ENCODE results near the gene CBX1. TPM values are rescaled to one million over a fixed set of nuclear protein-coding genes. Genes with fewer than 3 reads are reported as not detected.

CBX1 gene
- total RNA-seq, 1 experiment from 2014 or later: 77.3 TPM

GRCh38 chr17:48123776-48124388 is 22.6 kb upstream of the CBX1 start:
- Mint-ChIP-seq H3K4me1 (ENCODE audit: insufficient read depth, unreplicated experiment) (peaks cover 13% of the 10 kb centered on the region), H3K27ac (ENCODE audit: low read depth, unreplicated experiment) (no peak overlapping the region), H3K9me3 (ENCODE audit: unreplicated experiment) (no peaks in the 10 kb centered on the region), H3K36me3 (ENCODE audit: insufficient read depth, unreplicated experiment) (peaks cover 44% of the 10 kb centered on the region), H3K27me3 (ENCODE audit: insufficient read depth, unreplicated experiment) (no peaks in the 10 kb centered on the region), H3K4me3 (ENCODE audit: unreplicated experiment) (no peak overlapping the region)
- TF ChIP-seq CTCF (IDR thresholded peaks at IDR 0.05; ENCODE audit: unreplicated experiment): no peak
- ChIA-PET CTCF (interaction anchor here (0.5 to 2.1 kb wide), 8 partner anchors 10 to 177 kb away, joined by 3 to 12 read pairs (median 4); no protein-coding TSS in a partner anchor), POLR2A (interaction anchor here (0.5 to 2.8 kb wide), 5 partner anchors 9 to 276 kb away, joined by 3 to 19 read pairs (median 3); partner anchors contain the start of gene SNX11)
- no peak for DNase-seq (ENCODE audit: unreplicated experiment)
- intact Hi-C loops (cut with micrococcal nuclease): no loop called here
- BruUV-seq (replicated peaks): no TSS peak

- H3K4me1 Mint-ChIP-seq (ENCODE audit: insufficient read depth, unreplicated experiment): peaks cover 13% of the 10 kb centered on the region
- intact Hi-C loops (cut with micrococcal nuclease): no loop called here
- no peaks in the 10 kb centered on the region for H3K27me3 Mint-ChIP-seq (ENCODE audit: insufficient read depth, unreplicated experiment)
- H3K4me3 Mint-ChIP-seq (ENCODE audit: unreplicated experiment): no peak overlapping the region
- BruUV-seq (replicated peaks): no TSS peak
- peaks cover 52% of the 10 kb centered on the region for H3K36me3 Mint-ChIP-seq (ENCODE audit: insufficient read depth, unreplicated experiment)
- ChIA-PET CTCF (interaction anchor here (1.4 to 2.1 kb wide), 4 partner anchors 9 to 176 kb away, joined by 5 to 12 read pairs (median 5); no protein-coding TSS in a partner anchor), POLR2A (interaction anchor here (0.5 to 2.8 kb wide), 4 partner anchors 8 to 276 kb away, joined by 3 to 19 read pairs (median 4); partner anchors contain the start of gene SNX11)
- H3K27ac Mint-ChIP-seq (ENCODE audit: low read depth, unreplicated experiment): no peak overlapping the region
- no peak for DNase-seq (ENCODE audit: unreplicated experiment)
- TF ChIP-seq CTCF (IDR thresholded peaks at IDR 0.05; ENCODE audit: unreplicated experiment): no peak
- H3K9me3 Mint-ChIP-seq (ENCODE audit: unreplicated experiment): no peaks in the 10 kb centered on the region
Observed at GRCh38 chr17:48123111-48123510, 21.8 kb upstream of the CBX1 start.

- Mint-ChIP-seq H3K36me3 (ENCODE audit: insufficient read depth, unreplicated experiment) (peaks cover 56% of the 10 kb centered on the region), H3K4me1 (ENCODE audit: insufficient read depth, unreplicated experiment) (peaks cover 9% of the 10 kb centered on the region), H3K27me3 (ENCODE audit: insufficient read depth, unreplicated experiment) (no peaks in the 10 kb centered on the region), H3K4me3 (ENCODE audit: unreplicated experiment) (no peak overlapping the region), H3K27ac (ENCODE audit: low read depth, unreplicated experiment) (no peak overlapping the region), H3K9me3 (ENCODE audit: unreplicated experiment) (no peaks in the 10 kb centered on the region)
- ChIA-PET POLR2A (interaction anchor here (0.9 to 2.8 kb wide), 3 partner anchors 8 to 15 kb away, joined by 3 to 19 read pairs (median 4); partner anchors contain the start of gene SNX11), CTCF (interaction anchor here (1.5 to 1.7 kb wide), 2 partner anchors 9 to 97 kb away, joined by 5 read pairs; no protein-coding TSS in a partner anchor)
- no peak for DNase-seq (ENCODE audit: unreplicated experiment)
- no TSS peak for BruUV-seq (replicated peaks)
- no peak for TF ChIP-seq CTCF (IDR thresholded peaks at IDR 0.05; ENCODE audit: unreplicated experiment)
- intact Hi-C loops (cut with micrococcal nuclease): no loop called here
Observed at GRCh38 chr17:48122665-48123045, 21.4 kb upstream of the CBX1 start.

- BruUV-seq (replicated peaks): TSS peak; percentile 29
- Mint-ChIP-seq H3K36me3 (ENCODE audit: insufficient read depth, unreplicated experiment) (peaks cover 62% of the 10 kb centered on the region), H3K27me3 (ENCODE audit: insufficient read depth, unreplicated experiment) (no peaks in the 10 kb centered on the region), H3K4me1 (ENCODE audit: insufficient read depth, unreplicated experiment) (peaks cover 5% of the 10 kb centered on the region), H3K4me3 (ENCODE audit: unreplicated experiment) (no peak overlapping the region), H3K9me3 (ENCODE audit: unreplicated experiment) (no peaks in the 10 kb centered on the region), H3K27ac (ENCODE audit: low read depth, unreplicated experiment) (no peak overlapping the region)
- CTCF ChIA-PET: interaction anchor here (0.8 to 1.0 kb wide), 2 partner anchors 42 to 70 kb away, joined by 3 to 4 read pairs; no protein-coding TSS in a partner anchor
- POLR2A ChIA-PET: interaction anchor here (0.8 to 2.8 kb wide), 2 partner anchors 14 to 74 kb away, joined by 3 to 19 read pairs; partner anchors contain the start of genes NFE2L1 and SNX11
- DNase-seq (ENCODE audit: unreplicated experiment): no peak
- intact Hi-C loops (cut with micrococcal nuclease): no loop called here
- TF ChIP-seq CTCF (IDR thresholded peaks at IDR 0.05; ENCODE audit: unreplicated experiment): no peak
Observed at GRCh38 chr17:48121923-48122664, 20.8 kb upstream of the CBX1 start.
